K562 (cell line): ENCODE results near the gene RPL35. TPM values are rescaled to one million over a fixed set of nuclear protein-coding genes. Genes with fewer than 3 reads are reported as not detected.

Experiments used
- CHD1 ChIP-seq: fragments of 200-600 bp; sonication (generic); IDR thresholded peaks from one replicate; pipeline ENCODE4 v1.6.1; 2012; ENCODE audit warnings: mild to moderate bottlenecking, moderate library complexity, low read length, inconsistent platforms
- COPS2 ChIP-seq: fragments of 450-650 bp; conservative IDR thresholded peaks from 2 replicates; pipeline ENCODE4 v1.6.1; 2016; ENCODE audit warnings: mild to moderate bottlenecking, moderate library complexity
- HDGF ChIP-seq: fragments of 450-650 bp; IDR thresholded peaks from 2 replicates; pipeline ENCODE4 v1.6.1; 2016
- KLF13 ChIP-seq: fragments of 450-650 bp; IDR thresholded peaks from 2 replicates; pipeline ENCODE4 v1.6.1; 2016; ENCODE audit warnings: missing genetic modification characterization, low read depth, mild to moderate bottlenecking, missing compliant biosample characterization, moderate library complexity, borderline replicate concordance
- MGA ChIP-seq: fragments of 450-650 bp; IDR thresholded peaks from 2 replicates; pipeline ENCODE4 v1.6.1; 2016; ENCODE audit warnings: mild to moderate bottlenecking, moderate library complexity
- MYC ChIP-seq, 2 experiments: fragments of 250-450 bp in 1 of 2; sonication (Bioruptor Pico) in 1 of 2; IDR thresholded peaks; 2 replicates each; pipeline versions ENCODE4 v1.5.1 to v1.6.1; 2012 to 2021; ENCODE audit warnings: low read depth in 2 of 2, borderline replicate concordance in 1 of 2, improper control_type of control experiment in 1 of 2, low read length in 1 of 2, mild to moderate bottlenecking in 1 of 2, moderate library complexity in 1 of 2
- RAD21 ChIP-seq, 2 experiments: fragments of 250-450 bp in 1 of 2; fragments of 450-650 bp in 1 of 2; sonication (Bioruptor Pico) in 1 of 2; formaldehyde crosslinking in 1 of 2; IDR thresholded peaks in 1 of 2; conservative IDR thresholded peaks in 1 of 2; 2 replicates each; pipeline versions ENCODE4 v1.4.0 to v1.8.0; 2020 to 2022; ENCODE audit warnings: mild to moderate bottlenecking in 2 of 2, moderate library complexity in 1 of 2
- RBFOX2 ChIP-seq: fragments of 200-400 bp; formaldehyde crosslinking; IDR thresholded peaks from 2 replicates; pipeline ENCODE4 v1.6.1; 2017; ENCODE audit warnings: low read depth, mild to moderate bottlenecking, low read length, moderate library complexity
- TARDBP ChIP-seq: fragments of 450-650 bp; IDR thresholded peaks from 2 replicates; pipeline ENCODE4 v1.6.1; 2016
- ZBTB17 ChIP-seq: fragments of 450-650 bp; formaldehyde crosslinking; IDR thresholded peaks from 2 replicates; pipeline ENCODE4 v1.4.0; 2020; ENCODE audit warnings: mild to moderate bottlenecking
- ZC3H8 ChIP-seq: fragments of 450-650 bp; IDR thresholded peaks from 2 replicates; pipeline ENCODE4 v1.6.1; 2017
- ZNF584 ChIP-seq: fragments of 200-800 bp; sonication (Bioruptor generic); IDR thresholded peaks from 2 replicates; pipeline ENCODE4 v1.6.1; 2016; ENCODE audit warnings: low read depth, mild to moderate bottlenecking, missing genetic modification characterization, missing compliant biosample characterization
- ZNF766 ChIP-seq: fragments of 200-800 bp; sonication (Bioruptor generic); conservative IDR thresholded peaks from 2 replicates; pipeline ENCODE4 v1.6.1; 2016; ENCODE audit warnings: missing genetic modification characterization, missing compliant biosample characterization
- polyA plus RNA-seq, 8 experiments: library from polyadenylated mRNA; depleted of rRNA in 4 of 8; stranded (reverse) in 5 of 8; unstranded in 3 of 8; fragments of >200 nt; fragmentation: Nextera tagmentation in 2 of 8; fragmentation: Illumina TruSeq in 1 of 8; extraction: Ambion mirVana in 2 of 8; extraction: Trizol in 1 of 8; gene quantifications; 2 replicates each; pipeline versions ENCODE4 v1.2.1 to v1.2.3, GENCODE V29; 2011 to 2014; ENCODE audit warnings: inconsistent platforms in 1 of 8, missing spikeins in 1 of 8
- total RNA-seq, 7 experiments: library from RNA; depleted of rRNA in 6 of 7; stranded (reverse); fragments of >200 nt in 6 of 7; fragmentation: Illumina TruSeq in 2 of 7; extraction: Trizol in 2 of 7; gene quantifications; 2 replicates each; pipeline versions ENCODE4 v1.2.1 to v1.2.3, GENCODE V29; 2011 to 2021; ENCODE audit warnings: low replicate concordance in 1 of 7

The RPL35 gene
- total and polyA plus RNA-seq, 9 of the 15 experiments (the other 6 are each of a cell fraction or from before 2014, with no cell fraction given), result 1,755 to 5,101 (median 3,405) TPM

GRCh38 chr9:124818431-124819281 is 43.1 kb downstream of the RPL35 start (continued):
- TF ChIP-seq MGA, result peak; percentile 43; the same call in 1 of the 2 replicates
- TF ChIP-seq RAD21 (CRISPR knock-in tag; conservative IDR thresholded peaks at IDR 0.05 in 1 of 2, IDR thresholded peaks at IDR 0.05 in 1 of 2), result 0 out of 4 replicates have a peak, but pooled peaks of 1 of the 2 experiments have one; percentile 9
- TF ChIP-seq RBFOX2, result 0 out of 2 replicates have a peak, but pooled peaks have one; percentile 36
- TF ChIP-seq COPS2, result no peak
- TF ChIP-seq ZC3H8, result no peak
- TF ChIP-seq ZNF584 (CRISPR knock-in tag), result 0 out of 2 replicates have a peak, but pooled peaks have one; percentile 15
- no peak for TF ChIP-seq MYC (IDR thresholded peaks at IDR 0.05; ENCODE audit: low read depth, low read length)
- TF ChIP-seq MYC (CRISPR knock-in tag; IDR thresholded peaks at IDR 0.05; ENCODE audit: borderline replicate concordance, low read depth), result no peak
- no peak for TF ChIP-seq TARDBP
- TF ChIP-seq ZNF766, result peak; percentile 57
- TF ChIP-seq CHD1, result no peak
- no peak for TF ChIP-seq HDGF
- TF ChIP-seq ZBTB17 (CRISPR knock-in tag), result 0 out of 2 replicates have a peak, but pooled peaks have one; percentile 30
- TF ChIP-seq KLF13 (tag), result no peak
